ENCODE data around the gene FARP1.

DNA sequence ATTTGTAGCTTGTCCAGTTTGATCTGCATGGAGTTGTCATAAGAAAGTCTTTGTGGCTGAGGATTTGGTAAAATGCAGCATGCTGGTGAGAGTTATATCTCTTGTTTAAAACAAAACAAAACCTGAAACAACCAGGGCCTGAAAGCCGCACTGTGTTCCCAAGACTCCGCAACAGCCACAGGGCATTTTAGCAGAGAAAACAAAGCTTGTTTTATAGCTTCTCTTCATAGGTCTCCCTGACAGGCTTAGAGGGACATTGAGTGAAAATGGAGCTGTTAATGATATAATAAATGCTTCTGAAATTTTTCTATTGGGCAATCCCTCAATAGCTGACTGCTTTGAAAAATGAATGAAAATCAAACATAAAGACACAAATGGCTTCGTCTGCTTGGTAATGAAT lies 182.8 kb downstream of the FARP1 start:
- TF ChIP-seq GATA2 (IDR thresholded peaks at IDR 0.05; ENCODE audit: low read depth, low read length) (no peak), GATA3 (IDR thresholded peaks at IDR 0.05; ENCODE audit: low read depth, low read length) (no peak)

Data from SH-SY5Y (cell line).